GM19193 (cell line): ENCODE measurements around the gene OTUD7B.

Source experiments
- POLR2A ChIP-seq: IDR thresholded peaks from 4 replicates; pipeline ENCODE4 v1.6.1; 2011; ENCODE audit not compliant: insufficient read depth, insufficient read length; ENCODE audit errors: extremely low read depth

Gene OTUD7B

GRCh38 chr1:150009604-150010392 is 728 bp downstream of the OTUD7B start:
- TF ChIP-seq POLR2A, result no peak

GRCh38 chr1:150008699-150009098 is 1.8 kb downstream of the OTUD7B start:
- no peak for TF ChIP-seq POLR2A

- no peak for TF ChIP-seq POLR2A
Measured at GRCh38 chr1:150006881-150007421, 3.6 kb downstream of the OTUD7B start.

GRCh38 chr1:150005606-150006005 is 4.9 kb downstream of the OTUD7B start:
- no peak for TF ChIP-seq POLR2A

- no peak for TF ChIP-seq POLR2A
Measured at GRCh38 chr1:150003801-150004200, 6.7 kb downstream of the OTUD7B start.

- no peak for TF ChIP-seq POLR2A
Measured at GRCh38 chr1:150002217-150002616, 8.3 kb downstream of the OTUD7B start.

- no peak for TF ChIP-seq POLR2A
Measured at GRCh38 chr1:150001415-150001814, 9.1 kb downstream of the OTUD7B start.

GRCh38 chr1:149997585-149998262 is 12.8 kb downstream of the OTUD7B start:
- no peak for TF ChIP-seq POLR2A

- TF ChIP-seq POLR2A, result no peak
Measured at GRCh38 chr1:149995927-149996326, 14.6 kb downstream of the OTUD7B start.

GRCh38 chr1:149993764-149994163 is 16.8 kb downstream of the OTUD7B start:
- no peak for TF ChIP-seq POLR2A

GRCh38 chr1:149993181-149993580 is 17.3 kb downstream of the OTUD7B start:
- TF ChIP-seq POLR2A, result no peak

GRCh38 chr1:149987297-149987595 is 23.3 kb downstream of the OTUD7B start:
- TF ChIP-seq POLR2A, result no peak

- TF ChIP-seq POLR2A, result no peak
Measured at GRCh38 chr1:149986486-149987296, 23.8 kb downstream of the OTUD7B start.

GRCh38 chr1:149979972-149980540 is 30.5 kb downstream of the OTUD7B start:
- no peak for TF ChIP-seq POLR2A
